ENCODE results near the gene PTPRN2.

PTPRN2 gene

DNA sequence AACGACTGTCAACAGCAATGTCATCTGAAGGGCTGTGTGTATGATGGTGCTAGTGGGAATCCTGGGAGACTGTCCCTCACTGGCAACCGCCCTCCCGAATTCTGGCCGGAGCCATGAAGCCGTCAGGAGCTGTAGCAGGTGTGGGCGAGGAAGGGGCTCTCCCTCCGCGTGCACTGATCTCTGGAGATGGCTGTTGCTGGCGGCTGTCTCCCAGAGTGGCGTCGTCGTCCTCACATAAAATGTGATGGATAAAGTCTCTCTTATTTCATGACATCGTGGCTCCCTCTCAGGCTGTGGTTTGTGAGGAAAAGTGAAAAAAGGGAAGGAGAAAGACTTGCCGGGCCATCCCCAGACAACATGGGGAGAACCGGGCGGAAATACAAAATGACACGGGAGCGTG is 1034.4 kb downstream of the PTPRN2 start:
- in situ Hi-C loops (cut with MboI; ENCODE audit: low sequenced_read_pairs), result no loop called here

DNA sequence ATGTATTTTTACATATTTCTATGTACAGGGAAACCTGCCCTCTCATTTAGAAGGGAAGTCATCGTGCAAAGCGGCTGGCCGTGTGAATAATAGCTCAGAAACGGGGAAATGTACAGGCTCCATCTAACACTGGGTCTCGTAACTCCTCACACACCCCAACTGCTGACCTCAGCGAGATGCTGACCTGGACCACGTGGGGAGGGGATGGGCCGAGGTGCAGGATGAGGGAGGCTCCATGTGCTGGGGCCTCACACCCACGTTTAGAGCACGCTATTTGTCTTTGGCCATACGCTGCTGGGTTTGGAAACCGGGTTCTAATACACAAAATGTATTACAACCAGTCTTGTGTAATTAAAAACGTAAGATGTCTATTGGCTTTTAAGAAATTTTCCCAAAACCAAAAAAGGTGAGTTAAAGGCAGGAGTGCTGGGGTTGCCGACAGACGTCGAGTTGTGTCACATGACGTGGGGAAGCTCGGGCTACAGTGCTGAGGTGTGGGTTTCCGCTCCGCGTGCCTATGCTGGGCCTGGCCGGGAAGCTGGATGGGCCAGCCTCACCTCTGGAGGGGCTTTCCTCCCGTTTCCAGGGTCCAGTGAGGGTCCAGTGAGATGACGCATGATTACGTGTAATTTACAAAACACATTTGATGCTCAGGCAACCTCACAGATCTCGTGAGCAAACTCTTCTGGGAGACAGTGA is 1035.2 kb downstream of the PTPRN2 start:
- in situ Hi-C loops (cut with MboI; ENCODE audit: low sequenced_read_pairs), result no loop called here

DNA sequence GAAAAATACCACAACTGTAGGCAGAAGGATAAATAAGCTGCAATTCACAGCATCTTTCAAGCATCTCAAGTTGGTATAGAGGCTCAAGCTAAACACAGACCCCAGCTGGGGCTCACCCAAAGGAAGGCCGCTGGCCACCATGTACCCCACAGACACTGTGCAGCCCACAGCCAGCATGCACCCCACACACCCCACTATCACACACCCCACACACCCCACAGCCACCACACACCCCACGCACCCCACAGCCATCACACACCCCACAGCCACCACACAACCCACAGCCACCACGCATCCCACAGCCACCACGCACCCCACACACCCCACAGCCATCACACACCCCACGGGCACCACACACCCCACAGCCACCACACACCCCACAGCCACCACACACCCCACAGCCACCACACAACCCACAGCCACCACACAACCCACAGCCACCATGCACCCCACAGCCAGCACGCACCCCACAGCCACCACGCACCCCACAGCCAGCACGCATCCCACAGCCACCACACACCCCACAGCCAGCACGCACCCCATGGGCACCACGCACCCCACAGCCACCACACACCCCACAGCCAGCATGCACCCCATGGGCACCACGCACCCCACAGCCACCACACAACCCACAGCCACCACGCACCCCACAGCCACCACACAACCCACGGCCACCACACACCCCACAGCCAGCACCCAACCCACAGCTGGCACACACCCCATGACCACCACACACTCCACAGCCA is 1036.1 kb downstream of the PTPRN2 start:
- in situ Hi-C loops (cut with MboI; ENCODE audit: low sequenced_read_pairs), result no loop called here

DNA sequence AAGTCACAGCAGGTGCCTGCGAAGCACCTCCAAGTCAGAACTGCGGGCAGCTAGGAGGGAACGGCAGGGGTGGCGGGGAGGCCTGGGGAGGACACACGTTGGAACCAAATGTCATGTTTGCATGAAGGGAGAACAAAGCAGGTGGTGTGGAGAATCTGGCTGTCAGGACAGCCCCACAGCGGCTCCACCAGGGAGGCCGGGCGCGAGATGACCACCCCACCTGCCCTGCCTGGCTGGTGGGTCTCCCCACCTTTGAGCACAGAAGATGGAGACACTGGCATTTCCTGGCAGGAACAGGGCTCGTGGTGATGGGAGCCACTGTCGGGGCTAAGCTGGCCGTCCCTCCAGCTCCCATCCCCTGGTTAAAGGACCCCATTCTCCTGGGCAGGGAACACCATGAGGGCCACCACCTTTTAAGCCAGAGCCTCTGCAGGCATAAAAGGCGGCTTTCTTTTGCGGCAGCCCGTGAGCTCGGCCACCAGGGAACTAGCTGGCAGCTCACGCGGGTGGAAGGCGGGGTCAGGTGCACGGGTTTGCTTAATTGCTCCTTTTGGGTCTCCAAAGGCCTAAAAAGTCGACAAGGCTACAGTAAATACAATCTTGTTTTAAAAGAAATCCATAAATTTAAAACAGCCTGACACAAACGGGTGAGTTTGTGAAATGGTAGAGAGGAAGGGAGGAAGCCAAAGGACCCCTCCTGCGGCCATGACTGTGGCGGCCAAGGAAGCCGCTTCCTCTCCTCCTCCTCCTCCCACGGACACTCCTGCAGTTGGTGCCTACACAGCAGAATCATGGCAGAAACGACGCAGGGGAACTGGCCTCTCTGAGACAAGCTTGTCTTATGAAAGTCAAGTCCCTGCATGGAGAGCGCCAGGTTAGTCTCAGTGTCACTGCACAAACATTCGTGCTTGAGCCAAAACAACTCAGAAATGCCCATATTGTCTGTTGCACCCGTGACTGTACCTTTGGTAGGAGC is 1037.0 kb downstream of the PTPRN2 start:
- in situ Hi-C loops (cut with MboI; ENCODE audit: low sequenced_read_pairs), result no loop called here

DNA sequence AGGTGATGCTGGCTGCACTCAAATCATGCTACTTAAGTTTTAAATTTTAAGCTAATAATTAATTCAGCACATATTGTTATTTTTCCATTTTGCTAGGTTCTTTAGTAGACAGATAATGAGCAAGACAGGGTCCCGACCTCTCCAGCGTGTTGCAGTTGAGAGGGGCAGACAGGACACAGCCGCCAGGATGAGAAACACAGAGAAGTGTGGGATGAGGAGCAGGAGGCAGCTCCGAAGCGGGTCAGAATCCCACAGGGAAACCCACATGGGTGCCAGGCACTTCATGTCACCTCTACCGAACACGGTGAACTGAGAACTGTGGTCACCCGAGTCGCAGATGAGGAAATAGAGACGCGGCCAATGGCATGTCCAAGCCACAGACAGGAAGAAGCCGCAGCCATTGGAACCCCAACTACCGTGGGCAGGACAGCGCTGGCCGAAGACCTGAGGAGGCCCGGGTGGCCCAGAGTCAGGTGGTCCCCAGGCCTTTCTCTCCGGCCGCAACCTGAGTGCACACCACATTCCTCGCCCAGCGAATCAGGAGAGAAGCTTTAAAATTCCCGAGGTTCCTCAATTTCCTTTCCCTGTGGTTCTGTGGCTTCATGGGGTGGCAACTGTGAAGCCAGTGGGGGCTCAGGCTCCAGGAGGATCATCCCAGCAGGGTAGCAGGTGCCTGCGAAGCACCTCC is 1037.9 kb downstream of the PTPRN2 start:
- in situ Hi-C loops (cut with MboI; ENCODE audit: low sequenced_read_pairs), result no loop called here

DNA sequence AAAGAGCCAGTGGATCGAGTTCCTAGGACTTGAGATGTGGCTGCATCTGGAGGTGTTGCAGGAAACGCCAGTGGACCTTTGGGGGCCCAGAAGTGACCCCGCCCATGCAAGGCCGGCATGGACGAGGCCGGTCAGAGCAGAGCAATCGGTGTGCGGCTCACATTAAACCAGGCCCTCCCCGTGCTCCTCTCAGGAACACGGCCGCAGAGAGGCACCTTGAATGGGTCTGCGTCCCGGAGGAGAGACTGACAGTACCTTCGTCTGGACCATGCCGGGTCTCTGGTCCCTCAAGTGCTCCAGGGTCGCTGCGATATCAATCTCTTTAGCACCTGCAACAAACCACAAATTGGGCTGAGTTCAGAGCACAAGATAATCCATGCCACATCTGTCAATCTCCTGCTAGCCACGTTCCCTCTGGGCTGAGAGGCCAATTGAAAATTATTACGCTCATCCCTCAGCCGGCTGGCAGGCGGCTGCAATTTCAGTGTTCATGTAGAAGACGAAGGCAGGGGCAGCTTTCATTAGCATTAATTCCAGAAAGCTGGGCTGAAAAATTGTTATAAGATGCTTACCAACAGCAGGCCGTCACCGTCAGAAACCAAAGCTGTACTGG is 1038.8 kb downstream of the PTPRN2 start:
- in situ Hi-C loops (cut with MboI; ENCODE audit: low sequenced_read_pairs), result no loop called here

DNA sequence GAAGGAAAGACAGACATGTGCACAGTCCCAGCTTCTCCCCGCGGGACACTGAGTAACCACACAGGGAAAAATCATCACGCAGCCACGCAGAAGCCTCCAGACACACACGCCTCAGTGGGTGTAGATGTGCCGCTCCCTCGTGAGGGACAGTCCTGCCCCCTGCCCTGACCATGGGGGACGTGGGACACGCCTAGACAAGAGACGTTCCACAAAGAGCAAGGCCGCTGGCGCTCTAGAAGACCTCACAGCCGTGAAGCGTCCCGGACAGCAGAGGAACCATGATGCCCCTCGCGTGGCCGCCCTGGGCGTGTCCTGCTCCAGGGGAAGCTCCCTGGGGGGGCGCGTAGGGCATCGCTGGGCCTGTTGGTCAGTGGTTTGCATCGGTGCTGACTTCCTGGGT is 1040.0 kb downstream of the PTPRN2 start:
- in situ Hi-C loops (cut with MboI; ENCODE audit: low sequenced_read_pairs), result no loop called here

DNA sequence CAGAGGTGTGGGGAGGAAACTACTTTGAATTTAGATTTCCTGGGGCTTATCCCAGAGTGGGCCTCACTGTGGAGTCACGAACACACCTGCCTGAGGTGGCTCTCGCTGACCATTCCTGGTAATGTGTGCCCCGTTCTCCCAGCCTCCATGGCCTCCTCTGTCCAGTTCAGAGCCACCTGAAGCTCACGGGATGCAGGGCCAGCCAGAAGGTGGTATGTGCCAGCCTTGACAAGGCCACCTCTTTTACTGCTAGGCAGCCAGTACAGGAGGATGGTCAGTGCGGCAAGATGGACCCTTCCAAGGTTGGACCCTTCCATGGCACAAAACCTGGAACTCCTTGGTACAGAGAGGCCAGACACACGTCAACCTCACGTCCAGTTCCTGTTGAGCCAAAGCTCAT is 1040.5 kb downstream of the PTPRN2 start:
- in situ Hi-C loops (cut with MboI; ENCODE audit: low sequenced_read_pairs), result no loop called here

DNA sequence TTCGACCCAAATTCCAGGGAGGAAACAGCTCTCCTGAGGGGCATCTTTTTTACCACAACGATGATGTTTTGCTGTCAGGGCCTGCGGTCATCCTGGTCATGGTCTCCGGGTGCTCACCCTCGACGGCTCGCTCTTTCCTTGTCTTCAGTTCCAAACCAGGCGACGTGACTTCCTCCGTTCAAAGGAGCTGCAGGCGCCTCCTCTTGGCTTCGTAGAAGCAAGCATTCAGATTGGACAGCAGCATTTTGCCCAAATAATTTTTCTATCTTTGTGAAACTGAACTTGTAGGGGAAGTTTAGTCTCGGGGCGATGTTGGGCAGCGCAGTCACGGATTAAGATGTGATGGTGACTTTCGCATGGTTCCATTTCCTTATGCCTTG is 1042.0 kb downstream of the PTPRN2 start:
- in situ Hi-C loops (cut with MboI; ENCODE audit: low sequenced_read_pairs), result no loop called here

DNA sequence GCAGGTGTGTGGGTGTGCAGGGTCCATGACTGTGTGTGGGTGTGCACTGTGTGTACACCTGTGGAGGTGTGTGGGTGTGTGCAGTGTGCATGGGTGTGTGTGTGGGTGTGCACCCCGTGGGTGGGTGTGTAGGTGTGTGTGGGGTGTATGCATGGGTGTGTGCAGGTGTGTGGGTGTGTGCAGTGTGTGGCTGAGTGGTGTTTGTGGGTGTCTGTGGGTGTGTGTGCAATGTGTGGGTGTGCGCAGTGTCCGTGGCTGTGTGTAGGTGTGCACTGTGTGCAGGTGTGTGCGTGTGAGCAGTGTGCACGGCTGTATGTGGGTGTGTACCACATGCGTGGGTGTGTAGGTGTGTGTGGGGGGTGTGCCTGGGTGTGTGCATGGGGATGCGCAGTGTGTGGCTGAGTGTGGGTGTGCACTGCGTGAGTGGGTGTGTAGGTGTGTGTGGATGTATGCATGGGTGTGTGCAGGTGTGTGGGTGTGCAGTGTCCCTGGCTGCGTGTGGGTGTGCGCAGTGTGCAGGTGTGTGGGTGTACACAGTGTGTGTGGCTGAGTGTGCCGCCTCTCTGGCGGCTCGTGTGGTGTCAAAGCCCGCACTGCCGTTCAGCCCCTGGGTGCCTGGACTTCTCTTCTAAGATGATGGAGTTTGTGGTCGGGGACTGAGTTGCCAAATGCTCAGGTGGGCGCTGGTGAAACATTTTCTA is 1042.5 kb downstream of the PTPRN2 start:
- in situ Hi-C loops (cut with MboI; ENCODE audit: low sequenced_read_pairs), result no loop called here

DNA sequence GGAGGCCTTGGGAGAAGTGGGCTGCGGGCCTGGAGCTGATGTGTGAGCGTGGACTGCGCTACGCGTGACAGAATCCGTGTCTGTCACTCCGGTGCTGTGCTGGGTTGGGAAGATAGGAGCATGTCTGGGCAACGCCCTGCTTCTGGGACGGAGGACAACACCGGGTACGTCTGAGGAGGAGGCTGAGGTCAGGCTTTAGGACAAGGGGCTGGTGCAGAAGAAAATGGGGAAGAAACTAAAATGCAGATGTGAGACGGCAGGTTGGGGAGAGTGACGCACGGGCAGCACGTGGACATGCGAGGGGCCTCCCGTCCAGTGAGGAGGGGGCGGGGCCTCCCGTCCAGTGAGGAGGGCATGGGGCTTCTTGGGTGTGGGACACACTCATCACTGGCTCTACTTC is 1043.4 kb downstream of the PTPRN2 start:
- in situ Hi-C loops (cut with MboI; ENCODE audit: low sequenced_read_pairs), result no loop called here

DNA sequence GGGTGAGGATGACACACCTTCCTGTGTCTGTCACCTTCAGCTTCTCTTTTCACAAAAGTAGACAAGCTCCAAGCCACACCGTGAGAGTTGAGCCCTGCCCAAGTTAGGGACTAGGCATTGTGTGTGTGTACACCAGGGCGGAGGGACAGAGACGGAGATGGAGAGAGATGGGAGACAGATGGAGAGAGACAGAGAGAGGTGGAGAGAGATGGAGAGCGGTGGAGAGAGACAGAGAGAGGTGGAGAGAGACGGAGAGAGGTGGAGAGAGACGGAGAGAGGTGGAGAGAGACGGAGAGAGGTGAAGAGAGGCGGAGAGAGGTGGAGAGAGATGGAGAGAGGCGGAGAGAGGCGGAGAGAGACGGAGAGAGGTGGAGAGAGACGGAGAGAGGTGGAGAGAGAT is 1043.8 kb downstream of the PTPRN2 start:
- in situ Hi-C loops (cut with MboI; ENCODE audit: low sequenced_read_pairs), result no loop called here

DNA sequence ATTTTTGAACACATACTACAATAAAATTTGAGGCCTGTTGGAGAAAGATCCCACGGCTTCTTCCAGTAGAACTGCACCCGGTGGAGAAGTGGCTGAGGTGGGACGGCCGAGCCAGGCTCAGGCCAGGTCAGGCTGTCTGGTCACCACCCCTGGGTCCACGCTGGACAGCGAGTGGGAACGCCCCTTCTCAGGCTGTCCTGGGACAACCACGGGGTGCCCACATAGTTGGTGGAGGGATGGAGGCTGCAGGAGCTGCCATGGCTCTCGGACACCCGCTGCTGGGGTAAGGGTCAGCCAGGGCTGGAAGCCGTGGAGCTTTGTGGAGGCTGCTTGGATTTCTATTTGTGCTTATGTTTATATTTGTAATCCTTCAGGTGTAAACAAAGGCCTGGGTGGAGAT is 1044.3 kb downstream of the PTPRN2 start:
- in situ Hi-C loops (cut with MboI; ENCODE audit: low sequenced_read_pairs), result no loop called here

DNA sequence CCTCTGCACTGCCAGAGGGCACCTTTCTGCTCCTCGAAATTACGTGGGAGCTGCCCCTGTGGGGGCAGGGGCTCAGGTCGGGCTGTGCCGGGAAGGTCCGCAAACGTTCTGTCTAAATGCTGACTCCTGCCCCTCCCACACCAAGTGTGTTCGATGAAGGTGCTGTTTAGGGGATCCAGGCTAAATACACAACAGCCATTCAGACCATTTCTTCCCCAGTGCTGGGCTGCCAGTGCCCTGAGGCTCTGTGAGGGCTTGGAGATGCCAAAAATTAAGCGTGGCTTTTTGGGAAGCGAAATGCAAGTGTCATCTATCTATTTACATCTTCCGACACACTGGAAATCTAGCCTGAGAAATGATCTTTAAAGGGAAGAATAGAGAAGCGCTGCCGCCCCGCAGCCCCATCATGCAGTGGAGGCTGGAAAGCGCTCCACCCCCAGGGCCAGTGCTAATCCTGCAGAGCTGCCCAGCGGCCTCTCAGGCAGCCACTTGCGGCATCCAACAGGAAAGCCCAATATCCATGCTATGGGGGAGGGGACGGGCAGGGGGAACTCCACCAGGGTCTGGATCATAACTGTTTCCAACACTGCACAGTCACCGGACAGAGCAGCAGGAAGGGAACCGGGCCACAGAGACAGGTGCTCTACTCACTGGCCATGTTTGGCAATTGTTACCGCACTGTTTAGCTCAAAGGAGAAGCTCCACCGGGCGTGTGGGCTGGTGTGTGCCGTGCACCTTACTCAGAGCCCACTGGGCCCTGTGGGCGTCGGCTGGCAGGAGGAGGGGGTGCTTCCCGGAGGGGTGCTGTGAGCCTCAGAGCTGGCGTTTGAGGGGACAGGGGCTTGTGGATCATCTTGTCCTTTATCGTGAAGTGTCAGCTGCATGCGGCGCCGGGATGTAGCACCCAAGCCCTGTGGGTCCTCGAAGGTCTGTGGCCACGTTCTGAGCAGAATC is 1045.3 kb downstream of the PTPRN2 start:
- in situ Hi-C loops (cut with MboI; ENCODE audit: low sequenced_read_pairs), result no loop called here

DNA sequence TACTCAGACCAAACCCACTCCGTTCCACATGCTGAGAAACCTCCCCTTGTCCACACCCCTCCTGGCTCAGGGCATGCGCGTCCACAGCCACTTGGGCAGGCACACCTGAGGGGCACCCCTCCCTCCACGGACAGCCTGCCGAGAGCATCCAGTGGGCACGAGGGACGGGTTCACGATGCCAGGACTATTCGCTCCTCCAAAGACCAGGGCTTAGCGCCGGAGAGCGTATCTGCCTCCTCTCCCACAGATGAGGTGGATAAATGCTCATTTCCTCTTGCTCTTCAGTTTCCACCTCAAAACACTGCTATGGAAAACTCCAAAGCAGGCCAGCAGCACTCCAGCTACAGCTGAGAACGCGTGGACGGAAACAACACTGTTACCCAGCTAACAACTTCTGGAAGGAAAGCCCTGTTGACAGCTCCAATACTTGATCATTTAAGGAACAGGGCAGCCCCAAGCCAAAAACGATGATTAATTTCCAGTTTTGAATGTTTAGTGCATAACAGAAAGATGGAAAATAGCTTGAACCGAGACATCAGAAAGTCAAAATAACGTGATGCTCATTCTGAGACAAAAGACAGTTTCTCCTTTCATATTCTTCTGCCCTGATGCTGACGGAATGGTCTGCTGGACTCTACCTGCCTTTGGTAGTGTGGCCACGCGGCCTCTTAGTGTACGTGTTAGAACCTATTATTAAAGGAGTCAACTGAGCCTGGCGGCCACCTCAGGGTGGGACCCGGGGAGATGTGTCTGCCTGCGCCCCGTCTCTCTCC is 1046.1 kb downstream of the PTPRN2 start:
- in situ Hi-C loops (cut with MboI; ENCODE audit: low sequenced_read_pairs), result no loop called here

DNA sequence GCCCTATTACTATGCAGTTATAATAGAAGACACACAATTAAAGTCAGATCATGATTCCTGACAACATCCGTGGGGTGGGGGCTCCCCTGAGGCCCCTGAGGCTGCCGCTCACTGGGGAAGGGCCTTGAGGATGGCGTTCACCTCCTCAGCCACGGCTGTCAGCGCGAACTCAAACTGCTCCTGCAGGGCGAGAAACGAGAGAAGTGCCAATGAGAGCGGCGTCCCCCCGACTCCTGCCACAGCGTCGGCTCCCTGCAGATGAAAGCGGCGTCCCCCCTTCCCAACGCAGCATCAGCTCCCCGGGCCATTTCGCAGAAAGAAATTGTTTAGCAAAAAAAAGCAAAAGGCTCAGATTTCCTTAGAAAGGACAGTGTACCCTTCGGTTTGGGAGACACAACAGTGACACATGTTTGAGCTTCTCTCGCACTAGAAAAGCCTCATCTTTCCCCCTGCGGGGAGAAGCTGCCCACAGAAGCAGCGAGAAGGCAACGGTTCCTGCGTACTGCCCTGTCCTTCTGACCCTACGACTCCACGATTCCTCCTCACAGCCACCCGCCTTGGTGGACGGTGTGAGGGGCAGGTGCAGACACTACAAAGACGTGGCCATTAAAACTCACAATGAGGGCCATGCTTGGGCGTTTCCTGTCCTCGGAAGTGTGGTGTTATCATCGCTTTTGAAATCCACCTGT is 1046.9 kb downstream of the PTPRN2 start:
- in situ Hi-C loops (cut with MboI; ENCODE audit: low sequenced_read_pairs), result no loop called here

DNA sequence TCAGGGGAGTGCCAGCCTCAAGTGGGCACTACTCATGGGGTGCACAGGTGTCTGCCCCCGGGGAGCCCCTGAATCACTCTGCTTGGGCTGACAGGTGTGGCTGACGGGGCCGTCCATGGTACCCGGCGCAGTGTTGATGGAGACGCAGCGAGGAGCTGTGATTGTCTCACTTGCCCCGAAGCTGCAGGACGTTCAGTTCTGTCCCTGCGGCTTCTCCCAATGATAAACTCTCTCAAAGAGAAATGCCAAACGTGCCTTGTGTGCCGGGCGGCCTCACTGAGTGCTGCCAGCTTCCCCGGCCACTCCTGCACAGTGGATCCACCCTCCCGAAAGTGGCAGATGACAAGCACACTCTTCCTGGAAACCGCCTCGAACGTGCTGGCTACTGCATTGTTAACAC is 1047.6 kb downstream of the PTPRN2 start:
- in situ Hi-C loops (cut with MboI; ENCODE audit: low sequenced_read_pairs), result no loop called here

Measured in hTERT RPE-1 (cell line).